Measurements from ENCODE around the gene MCL1.

GRCh38 chr1:150567717-150568593, 11.5 kb downstream of the MCL1 start:
- no peak for TF ChIP-seq CTCF (optimal IDR thresholded peaks at IDR 0.05 in 1 of 3, IDR thresholded peaks at IDR 0.05 in 1 of 3, conservative IDR thresholded peaks at IDR 0.05 in 1 of 3; ENCODE audit: extremely low read depth in 1 of 3, insufficient read depth in 2 of 3, low read length in 3 of 3)
- no peak for TF ChIP-seq EZH2 (IDR thresholded peaks at IDR 0.05; ENCODE audit: low read length)
